DMS79 (cell line): Measurements from ENCODE around the gene ZNF445.
"Not testable (repeated sequence)": the region's sequence is repeated elsewhere in the genome, so short reads cannot be mapped to it uniquely, and the experiment has no call there.

Experiments
- DNase-seq: peaks from one replicate; lab custom pipeline; 2025; lab: John Stamatoyannopoulos, UW

The ZNF445 gene

DNA sequence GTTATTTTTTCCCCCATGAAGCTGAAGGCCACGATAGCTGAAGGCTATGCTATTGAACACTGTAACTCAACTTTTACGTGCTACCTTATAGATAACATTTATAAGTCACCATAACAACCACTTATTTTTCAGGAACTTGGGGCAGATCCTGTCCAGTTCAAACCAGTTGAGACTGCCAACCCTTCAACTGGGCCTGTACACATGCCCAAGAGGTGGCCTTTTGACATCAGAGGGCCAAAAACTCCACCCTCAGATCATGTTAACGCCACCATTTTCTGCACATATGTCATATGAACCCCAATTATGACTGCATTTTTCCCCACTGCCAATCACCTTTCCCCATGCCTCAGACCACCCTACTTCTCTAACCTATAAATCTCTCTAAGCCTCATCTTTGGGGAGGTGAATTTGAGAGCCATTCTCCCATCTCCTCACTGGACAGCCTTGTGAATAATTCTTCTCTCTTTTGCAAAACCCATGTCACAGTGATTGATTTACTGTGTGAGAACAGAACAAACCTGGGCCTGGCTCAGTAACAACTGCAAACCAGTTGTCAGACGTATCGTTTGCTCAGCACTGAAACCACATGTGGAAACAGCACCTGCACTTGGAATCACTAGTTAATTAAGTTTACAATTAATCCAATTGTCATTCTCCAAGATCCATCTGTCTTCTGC lies 42.5 kb downstream of the ZNF445 start:
- DNase-seq, result no peak

DNA sequence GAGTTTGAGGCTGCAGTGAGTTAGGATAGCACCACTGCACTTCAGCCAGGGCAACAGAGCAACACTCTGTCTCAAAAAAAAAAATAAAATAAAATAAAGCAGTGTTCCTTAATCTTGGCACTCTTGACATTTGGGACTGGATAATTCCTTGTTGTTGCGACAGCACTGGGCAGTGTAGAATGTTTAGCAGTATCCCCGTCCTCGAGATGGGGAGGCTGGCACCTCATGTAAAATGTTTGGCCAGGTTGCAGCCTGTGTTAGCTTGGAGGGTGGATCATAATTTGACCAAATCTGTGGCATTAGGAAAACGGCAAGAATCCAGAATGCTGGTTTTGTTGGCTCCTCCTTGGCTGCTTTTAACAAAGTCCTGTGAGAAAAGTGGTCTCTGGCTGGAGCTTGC lies 47.0 kb downstream of the ZNF445 start:
- DNase-seq, result no peak

DNA sequence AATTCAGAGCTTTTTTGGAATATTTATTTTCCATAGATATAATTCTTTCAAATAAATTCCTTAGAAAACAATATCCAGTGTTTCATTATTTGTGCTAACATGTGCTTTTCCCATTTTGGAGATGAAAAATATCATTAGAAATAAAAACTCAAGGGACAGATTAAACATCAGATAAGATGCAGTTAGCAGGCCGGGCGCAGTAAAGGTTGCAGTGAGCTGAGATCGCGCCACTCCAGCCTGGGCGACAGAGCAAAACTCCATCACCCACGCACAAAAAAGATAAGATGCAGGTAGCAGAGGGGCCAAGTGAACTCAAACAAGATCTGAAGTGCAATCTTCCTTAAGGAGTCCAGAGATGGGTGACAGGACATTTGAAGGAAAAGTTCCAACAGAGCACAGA lies 48.0 kb downstream of the ZNF445 start:
- DNase-seq, result no peak

DNA sequence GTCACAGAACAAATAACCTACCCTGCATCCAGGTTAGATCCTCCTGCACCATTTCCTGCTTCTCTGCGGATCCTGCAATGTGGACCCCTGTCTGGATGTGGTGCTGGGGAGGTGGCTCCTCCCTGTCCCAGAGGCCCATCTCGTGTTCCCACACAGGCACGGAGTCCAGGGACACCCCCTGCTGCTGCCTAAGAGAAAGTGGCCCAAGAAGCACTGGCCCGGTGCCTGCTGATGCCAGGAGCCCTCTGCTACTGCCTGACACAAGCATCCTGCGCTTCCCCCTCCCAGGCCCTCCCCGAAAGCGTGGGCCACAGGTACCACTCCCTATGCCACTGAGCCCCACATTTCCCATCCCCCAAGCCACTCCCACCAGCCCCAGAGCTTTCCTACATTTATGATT lies 48.6 kb downstream of the ZNF445 start:
- DNase-seq, result no peak

DNA sequence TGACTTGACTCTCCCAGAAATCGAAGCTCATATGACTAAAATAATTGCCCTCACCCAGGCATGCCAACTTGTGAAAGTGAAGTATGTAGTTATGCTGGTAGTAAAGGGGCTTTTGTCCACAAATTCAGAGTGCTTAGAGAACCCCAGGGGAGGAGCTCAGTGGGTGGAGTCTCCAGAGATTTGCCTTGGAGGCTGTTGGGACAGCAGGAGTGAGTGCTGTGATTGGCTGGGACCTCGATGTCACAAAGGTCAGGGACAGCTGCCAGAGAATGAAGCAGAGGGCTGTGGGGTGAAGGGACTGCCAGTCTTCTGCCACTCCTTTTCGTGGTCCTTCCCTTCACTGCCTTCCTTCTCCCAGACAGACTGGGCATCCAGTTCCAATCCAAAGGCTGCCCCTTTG lies 49.8 kb downstream of the ZNF445 start:
- DNase-seq, result no peak

DNA sequence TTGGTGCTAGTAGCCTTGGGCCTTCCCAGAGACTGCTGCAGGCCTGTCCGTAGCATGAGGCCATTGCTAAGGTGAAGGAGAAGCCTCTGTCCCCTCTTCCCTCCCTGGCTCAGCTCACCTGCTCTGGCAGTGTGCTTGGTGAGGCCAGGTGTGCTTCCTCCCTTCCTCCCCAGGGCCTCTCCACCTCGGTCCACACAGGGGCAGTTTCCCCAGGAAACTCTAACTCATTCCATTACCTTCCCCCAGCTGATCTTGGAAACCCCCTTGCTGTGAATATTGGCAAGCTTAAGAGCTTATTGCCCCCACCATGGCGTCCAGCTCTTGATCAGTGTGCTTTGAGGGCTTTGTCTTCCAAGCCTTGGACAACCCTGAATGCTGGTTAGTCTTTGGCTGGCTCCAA lies 52.7 kb downstream of the ZNF445 start:
- DNase-seq, result no peak

DNA sequence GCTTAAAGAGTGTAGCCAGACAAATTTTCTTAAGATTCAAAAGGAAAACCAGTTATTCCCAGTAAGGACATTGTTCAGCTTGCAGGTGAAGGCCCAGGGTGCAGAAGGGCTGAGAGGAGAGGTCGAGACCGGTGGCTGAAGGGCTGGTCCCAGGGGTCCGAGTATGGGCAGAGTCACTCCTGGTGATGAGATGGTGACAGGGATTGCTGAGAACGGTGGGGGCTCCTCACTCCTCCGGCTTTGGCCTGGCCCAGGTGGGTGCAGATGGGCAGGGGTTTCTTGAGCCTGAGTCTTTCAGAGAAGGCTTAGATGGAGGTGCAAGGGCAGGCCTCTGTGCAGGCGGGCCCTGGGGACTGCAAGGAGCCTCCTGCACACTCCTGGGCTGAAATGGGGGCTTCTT lies 56.2 kb downstream of the ZNF445 start:
- no peak for DNase-seq

DNA sequence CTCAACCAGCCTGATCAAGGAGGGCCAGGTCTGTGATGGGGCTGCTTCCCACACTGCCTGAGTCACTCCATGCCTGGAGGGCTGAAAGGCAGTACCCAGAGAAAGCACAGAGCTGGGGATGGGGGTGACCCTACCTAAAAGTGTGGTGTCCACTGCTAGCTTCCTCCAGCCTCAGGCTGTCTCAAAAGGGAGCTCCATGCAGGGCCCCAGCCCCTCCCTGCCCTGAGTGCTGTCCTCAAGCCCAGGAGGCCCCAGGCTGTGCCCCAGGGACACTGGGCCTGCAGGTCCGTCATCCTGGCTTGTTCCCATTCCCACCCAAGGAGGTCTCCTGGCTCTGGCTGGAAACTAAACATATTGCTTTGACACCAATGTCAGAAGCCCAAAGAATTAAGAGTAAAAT lies 56.8 kb downstream of the ZNF445 start:
- no peak for DNase-seq

DNA sequence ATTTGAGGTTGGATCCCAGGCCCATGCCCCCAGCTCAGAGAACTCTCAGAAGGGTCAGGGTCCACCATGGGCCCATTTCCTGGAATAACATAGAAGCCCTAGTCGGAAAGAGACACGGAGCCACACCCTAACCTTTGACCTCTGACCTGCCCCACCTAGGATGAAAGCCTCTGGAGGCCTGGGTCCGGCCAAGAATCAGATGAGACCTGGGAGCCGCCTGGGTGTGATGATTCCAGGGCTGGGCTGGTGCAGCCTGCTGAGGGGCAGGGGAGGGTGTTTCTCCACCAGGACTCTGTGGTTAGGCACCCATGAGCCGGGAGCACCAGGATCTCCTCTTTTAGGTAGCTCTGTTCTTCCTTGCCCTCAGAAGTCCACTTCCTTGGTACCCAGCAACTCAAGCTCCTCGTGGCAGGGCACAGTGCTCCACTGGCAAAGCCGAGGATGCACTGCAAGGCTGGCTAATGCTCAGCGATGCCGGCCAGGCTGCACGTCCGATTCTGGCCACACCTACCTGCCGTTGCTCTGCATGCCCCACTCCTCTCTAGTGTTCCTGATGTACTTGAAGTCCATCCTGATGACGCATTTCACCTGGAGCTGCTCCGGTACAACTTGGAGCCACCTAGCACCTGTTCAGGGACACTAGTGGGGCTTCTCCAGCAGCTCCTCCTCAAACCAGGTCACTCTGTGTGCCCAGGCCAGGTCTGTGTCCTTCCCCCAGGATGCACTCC lies 57.4 kb downstream of the ZNF445 start:
- DNase-seq, result no peak

DNA sequence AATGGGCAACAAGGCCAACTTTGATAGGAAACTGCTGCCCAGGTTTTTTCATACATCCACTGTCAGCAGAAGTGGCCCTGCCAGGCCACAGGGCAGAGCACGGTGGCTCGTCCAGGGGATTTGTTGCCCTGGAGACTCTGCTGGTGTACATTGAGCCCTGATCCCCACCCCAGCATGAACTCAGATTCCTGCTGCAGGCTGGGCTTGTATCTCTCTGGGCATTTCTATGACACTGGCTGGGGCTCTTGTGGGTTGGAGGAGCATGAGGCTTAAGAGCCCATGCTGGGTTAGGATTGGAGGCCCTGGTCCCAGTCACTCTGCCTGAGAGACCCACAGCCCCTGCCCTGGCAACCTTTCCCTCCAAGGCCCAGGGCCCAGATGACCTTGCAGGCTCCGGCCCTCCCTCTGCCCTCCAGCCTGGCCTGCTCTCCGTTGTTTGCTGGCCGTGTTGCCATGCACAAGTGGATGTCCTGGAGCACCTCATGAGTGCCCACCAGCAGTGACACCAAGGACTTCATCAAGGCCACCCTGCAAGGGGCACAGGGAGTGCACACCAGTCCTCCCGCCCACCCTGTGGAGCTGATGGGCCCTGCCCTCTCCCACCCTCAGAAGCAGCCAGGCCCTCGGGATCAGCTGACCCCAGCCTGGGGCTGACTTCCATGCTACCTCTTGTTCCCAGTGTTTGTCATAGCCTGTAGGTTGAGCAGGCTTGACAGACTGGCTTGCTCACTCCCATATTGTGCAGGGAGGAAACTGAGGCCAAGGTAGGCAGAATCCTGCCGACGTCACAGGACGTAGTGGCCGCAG lies 58.2 kb downstream of the ZNF445 start:
- no peak for DNase-seq

DNA sequence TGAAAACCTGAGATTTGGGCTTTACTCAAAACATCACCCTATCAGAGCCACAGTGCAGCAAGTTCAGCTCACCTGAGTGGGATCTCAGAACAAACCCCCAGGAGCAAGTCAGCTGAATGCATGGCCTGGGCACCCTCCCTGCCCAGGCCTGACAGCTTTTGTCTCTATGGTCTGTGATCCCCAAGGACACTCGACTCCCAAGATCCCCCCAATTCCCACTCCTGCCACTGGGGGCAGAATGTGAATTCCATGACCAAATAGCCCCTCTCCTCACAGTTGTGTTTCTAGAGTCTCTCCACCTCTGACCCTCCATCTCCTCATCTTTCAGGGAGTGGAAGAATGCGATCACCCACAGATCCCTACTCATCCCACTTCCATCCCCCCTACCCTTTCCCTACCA lies 58.9 kb downstream of the ZNF445 start:
- no peak for DNase-seq

DNA sequence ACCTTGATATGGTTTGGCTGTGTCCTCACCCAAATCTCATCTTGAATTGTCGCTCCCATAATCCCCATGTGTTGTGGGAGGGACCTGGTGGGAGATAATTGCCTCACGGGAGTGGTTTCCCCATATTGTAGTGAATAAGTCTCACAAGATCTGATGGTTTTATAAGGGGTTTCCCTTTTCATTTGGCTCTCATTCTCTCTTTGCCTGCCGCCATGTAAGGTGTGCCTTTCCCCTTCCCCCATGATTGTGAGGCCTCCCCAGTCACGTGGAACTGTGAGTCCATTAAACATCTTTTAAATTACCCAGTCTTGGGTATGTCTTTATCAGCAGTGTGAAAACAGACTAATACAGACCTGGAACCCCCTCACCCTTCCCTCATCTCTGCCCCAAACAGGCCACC lies 59.4 kb downstream of the ZNF445 start:
- DNase-seq, result not testable (repeated sequence)

DNA sequence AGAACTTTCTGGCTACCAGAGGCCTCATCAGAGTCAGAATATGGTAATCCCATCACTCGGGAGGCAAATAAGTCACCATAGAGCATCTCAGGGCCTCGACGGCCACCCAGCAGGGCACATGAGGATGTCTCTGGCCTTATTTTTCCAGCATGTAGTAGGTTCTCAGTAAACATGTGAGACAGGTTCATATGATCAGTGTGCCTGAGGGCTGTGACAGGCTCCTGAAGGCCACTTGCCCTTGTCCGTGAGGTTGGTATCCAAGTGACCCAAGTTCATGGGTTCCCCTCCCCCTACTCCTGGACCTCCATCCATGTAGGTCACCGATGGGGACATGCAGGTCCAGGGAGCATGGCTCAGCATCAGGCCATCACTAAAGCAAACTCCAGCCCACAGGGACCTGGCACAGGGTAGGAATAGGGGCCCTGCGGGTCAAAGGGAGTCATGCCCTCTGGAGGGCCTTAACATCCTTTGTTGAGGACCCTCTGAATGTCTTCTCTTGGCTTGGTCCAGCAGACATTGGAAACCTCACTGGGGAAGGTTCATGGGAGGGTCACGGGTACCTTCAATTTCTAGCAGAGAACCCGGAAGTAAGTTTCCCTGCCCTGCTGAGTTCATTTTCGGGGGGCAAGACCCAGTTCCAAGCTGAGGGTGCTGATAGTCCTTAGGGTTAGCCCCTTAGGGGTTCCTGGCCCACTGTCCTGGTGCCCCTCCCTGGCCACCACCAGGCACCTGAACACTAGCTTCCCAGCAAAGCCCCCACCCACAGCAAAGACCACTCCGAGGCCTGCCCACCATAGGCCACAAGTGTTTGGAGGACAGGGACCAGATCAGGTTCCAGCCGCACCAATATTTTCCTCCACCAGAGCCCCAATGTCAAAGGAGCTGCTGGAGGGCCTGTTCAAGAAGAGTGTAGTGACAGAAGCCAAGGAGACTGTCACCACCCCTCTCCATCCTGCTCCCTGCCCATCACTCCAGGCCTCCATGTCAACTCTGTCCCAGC lies 61.1 kb downstream of the ZNF445 start:
- DNase-seq, result no peak

DNA sequence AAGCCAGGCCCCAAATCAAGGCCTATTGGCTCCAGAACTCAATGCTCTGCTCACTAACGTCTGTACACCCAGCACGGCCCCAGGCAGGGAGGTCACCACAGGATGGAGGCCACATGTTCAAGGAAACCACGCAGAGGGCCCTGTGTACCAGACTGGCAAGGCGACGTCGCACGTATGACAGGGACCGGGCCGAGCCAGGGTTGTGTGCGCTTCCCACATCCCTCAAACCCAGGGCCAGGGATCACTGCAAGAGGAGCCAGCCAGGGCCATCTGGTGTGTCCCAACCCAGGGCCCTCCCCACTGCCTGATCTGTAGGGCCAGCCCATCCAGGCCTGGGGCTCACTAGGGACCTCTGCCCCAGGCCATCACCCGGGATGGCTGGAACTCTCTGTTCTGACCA lies 62.0 kb downstream of the ZNF445 start:
- DNase-seq, result no peak

DNA sequence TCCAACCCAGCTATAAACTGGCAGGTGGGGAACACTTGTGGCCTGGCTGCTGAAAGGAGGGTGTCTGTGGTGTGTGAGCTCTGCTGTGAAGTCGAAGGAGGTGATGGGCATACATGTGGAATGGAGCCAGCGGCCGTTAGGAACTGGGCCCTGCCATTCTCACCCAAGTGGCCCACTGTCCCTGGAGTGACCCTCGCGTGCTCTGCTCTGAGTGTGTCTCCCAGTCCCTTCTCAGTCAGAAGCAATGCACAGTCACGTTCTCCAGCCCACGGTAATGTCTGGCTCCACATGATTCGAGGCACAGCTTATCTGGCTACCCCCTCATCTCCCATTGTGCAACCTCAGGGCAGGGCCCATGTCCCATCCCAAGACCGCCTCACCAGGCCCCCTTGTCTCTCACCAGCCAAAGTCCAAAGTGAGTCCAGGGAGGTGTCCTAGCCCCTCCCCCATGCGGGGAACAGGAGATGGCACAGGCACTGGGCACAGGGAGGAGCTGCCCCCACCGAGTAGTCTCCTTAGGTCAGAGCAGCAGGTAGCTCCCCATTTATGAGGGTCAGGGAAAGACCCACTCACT lies 62.9 kb downstream of the ZNF445 start:
- no peak for DNase-seq

DNA sequence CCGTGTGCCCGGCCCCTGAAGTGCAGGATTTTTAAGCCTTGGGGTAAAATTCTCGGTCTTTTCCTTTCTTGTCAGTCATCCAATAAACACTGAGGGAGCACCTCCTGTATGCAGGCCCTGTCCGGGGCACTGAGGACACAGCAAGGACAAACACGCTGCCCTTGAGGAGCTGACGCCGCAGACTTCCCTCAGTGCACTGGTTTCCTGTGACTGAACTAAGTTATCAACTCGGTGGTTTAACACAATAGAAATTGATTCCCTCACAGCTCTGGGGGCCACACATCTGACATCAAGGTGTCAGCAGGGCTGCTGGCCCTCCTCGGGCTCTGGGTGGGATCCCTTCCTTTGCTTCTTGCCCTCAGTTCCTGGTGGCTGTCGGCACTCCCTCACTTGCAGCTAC lies 65.1 kb downstream of the ZNF445 start:
- no peak for DNase-seq

DNA sequence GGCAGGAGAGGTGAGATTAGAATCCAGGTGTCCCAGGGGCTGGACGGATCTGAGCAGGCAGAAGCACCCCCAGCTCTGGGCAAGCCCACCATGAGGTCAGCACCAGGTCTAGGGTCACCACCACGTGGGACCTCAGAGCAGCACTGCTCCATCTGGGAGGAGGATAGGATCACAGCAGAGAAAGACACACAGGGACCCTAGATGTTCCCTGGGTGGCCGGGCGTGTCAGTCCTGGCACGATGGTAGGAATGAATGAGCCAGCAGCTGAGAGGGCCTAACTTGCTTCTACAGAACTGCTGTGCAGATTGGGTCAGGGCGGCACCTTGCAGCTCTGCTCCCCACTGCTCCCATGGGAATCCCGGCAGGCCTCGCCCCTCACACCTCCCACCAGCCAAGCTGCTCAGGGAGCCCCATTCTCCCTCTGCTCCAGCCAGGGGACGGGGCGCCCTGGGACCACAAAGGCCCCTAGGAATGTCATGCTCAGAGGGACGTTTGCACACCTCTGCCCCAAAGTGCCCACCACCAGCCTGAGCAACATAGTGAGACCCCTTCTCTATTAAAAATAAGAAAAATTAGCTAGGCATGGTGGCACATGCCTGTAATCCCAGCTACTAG lies 66.3 kb downstream of the ZNF445 start:
- no peak for DNase-seq

DNA sequence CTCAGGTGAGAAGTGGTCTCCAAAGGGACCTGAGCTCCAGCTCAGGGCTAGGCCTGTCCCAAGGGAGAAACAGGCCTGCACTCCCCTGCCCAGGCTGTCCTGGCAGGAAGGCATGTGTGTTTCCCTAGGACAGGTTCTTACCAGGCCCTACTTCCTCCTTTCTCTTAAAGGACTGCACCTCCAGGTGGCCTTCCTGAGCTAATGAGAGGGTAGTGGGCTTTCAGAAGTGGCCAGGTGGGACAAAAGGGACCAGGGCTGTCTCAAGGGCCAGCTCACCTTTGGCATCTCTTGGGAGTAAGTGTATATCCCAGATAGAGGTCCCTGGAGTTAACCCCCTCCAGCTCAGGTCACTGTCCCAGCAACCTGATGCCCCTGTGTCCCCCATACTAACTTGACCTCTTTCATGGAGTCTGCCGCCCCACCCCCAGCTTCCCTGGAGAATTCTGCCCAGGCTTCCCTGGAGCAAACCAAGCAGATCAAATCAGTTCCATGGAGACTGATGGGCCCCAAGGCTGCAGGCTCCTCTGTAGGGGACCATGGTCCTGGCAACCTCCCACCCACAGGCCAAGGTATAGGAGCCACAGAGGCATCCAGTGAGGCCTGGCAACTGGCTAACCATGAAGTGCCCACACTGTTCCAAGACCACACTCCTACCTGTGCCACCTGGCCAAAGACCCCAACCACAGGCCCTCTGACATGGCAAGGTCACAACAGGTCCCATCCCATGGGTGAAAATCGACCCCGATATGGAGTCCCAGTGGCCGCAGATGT lies 67.6 kb downstream of the ZNF445 start:
- no peak for DNase-seq

DNA sequence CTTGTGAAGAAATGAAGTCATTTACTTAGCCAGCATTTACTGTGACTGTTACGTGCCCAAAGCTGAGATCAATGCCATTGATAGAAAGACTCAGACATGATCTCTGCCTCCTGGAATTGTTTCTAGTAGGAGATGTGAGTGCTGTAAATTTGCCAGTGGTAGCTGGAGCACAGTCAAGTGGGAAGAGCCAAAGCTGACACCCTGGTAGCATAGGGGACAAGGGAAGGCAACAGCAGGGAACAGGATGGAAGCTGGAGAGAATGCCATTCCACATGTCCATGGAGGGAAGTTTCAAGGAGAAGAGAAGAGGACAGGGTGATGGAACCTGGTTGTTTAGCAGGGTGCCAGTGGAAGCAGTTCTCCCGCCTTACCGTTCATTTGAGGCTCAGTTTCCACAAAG lies 74.9 kb downstream of the ZNF445 start:
- no peak for DNase-seq

DNA sequence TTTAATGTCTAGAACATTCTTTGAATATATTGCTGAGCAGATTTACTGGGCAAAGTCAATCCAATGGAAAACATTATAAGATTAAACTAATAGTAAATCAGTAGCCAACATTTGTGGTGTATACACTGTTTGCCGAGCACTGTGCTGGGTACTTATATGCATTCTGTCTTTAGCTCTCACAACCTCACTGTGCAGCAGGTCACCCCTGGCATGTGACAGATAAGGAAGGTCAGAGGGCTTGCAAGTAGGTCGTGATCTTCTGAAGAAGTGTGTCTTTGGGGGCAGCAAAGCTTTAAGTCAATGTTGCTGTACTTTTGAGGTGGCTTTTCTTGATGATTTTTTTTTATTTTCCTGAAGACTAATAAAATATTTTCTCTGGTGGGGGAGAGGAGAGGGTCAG lies 76.7 kb downstream of the ZNF445 start:
- DNase-seq, result no peak
